AG10803 (cell line): Measurements from ENCODE around the gene RAMACL.

Source experiments
- DNase-seq: peaks from one replicate; pipeline ENCODE4 v3.0.0; 2010; ENCODE audit warnings: low read depth
- H3K4me3 ChIP-seq: 2 replicates; pipeline ENCODE4 v1.5.1; 2011; ENCODE audit warnings: mild to moderate bottlenecking, low read length, control low read depth
- TF ChIP-seq, protein P1 (sequence below): conservative IDR thresholded peaks from 2 replicates; pipeline ENCODE4 v1.5.1; 2011; ENCODE audit warnings: mild to moderate bottlenecking, low read length, control low read depth, inconsistent platforms

RAMACL gene

GRCh38 chr6:166538297-166539010, 48.0 kb downstream of the RAMACL start:
- no peak for DNase-seq
- H3K4me3 ChIP-seq = no peak overlapping the region
- TF ChIP-seq, protein P1, sequence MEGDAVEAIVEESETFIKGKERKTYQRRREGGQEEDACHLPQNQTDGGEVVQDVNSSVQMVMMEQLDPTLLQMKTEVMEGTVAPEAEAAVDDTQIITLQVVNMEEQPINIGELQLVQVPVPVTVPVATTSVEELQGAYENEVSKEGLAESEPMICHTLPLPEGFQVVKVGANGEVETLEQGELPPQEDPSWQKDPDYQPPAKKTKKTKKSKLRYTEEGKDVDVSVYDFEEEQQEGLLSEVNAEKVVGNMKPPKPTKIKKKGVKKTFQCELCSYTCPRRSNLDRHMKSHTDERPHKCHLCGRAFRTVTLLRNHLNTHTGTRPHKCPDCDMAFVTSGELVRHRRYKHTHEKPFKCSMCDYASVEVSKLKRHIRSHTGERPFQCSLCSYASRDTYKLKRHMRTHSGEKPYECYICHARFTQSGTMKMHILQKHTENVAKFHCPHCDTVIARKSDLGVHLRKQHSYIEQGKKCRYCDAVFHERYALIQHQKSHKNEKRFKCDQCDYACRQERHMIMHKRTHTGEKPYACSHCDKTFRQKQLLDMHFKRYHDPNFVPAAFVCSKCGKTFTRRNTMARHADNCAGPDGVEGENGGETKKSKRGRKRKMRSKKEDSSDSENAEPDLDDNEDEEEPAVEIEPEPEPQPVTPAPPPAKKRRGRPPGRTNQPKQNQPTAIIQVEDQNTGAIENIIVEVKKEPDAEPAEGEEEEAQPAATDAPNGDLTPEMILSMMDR = no peak

DNA sequence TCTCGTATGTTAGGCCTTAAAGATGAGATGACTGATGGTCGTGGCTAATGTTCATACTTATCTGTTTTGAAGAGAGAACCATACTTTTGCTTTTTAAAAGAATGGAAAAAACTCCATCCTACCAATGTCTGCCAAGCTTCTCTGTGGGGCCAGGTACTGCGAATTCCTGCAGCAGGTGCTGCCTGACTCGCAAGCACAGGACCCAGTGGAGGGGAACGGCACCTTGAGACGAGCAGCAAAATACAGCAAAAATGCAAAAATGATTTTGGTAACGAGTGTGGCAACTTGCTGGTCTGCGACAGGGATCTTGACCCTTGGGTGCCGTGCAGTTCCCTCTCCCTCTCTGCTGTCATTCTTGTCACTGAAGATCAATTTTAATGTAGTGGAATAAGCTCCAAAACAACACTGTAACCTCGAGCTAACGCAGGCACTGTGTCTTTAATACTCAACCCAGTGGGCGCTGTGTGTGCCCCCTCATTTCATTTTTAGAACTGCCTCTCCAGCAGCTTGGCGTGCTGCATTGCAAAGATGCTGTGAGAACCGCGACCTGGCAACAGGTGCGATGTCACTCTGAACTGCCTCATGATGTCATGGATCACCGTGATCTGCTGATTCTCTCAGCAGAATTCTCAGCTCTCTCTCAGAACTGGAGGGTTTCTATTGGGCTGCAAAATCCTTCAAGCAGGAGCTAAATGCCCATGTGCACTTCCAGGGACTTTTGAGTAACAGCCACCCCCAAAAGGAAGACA, 51.6 kb downstream of the RAMACL start:
- no peak overlapping the region for H3K4me3 ChIP-seq
- no peak for DNase-seq
- TF ChIP-seq, protein P1 = no peak

DNA sequence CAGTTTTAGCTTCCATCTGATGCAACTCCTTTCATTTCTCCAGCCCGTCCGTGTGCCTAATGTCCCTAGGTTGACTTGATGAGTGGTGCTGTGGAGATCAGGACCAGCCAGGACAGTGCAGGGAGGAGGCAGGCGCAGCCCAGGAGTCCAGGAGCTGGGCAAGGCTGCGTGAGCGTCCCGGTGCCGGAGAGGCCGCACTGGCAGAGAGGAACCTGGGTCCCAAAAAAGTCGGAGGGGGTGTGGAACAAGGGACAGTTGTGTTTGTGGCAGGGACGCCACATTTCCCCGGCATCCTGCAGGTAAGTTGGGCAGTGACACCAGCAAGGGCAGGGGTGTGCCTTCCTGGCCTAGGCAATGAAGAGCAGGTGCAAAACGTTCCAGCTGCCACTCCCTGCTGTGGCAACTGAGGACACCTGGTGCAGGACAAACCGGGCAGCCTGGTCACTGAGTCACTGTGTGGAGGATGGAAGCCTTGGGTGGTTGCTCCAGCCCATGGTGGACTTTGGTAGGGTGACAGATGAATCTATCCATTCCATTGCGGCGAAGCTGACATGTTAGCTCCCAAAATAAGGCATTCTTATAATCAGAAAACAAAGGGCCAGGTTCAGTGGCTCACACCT, 53.2 kb downstream of the RAMACL start:
- TF ChIP-seq, protein P1 = no peak
- no peak overlapping the region for H3K4me3 ChIP-seq
- DNase-seq = no peak
